H9 (cell line): ENCODE measurements around the gene ZMYND8. TPM values are rescaled to one million over a fixed set of nuclear protein-coding genes. Genes with fewer than 3 reads are reported as not detected.

Experiments used
- DNase-seq: peaks from one replicate; pipeline ENCODE4 v3.0.0-alpha.2; 2017
- H2AFZ ChIP-seq: one replicate; pipeline ENCODE4 v1.6.1; 2013; ENCODE audit warnings: mild to moderate bottlenecking, low read length, control low read depth, moderate library complexity
- H2AK5ac ChIP-seq: 2 replicates; pipeline ENCODE4 v1.6.1; 2013; ENCODE audit warnings: low read length, control low read depth, mixed read lengths; ENCODE audit not compliant: insufficient read length
- H2BK120ac ChIP-seq: one replicate; pipeline ENCODE4 v1.6.1; 2013; ENCODE audit warnings: low read depth, mild to moderate bottlenecking, low read length, control low read depth, inconsistent platforms; ENCODE audit not compliant: poor library complexity, severe bottlenecking
- H2BK12ac ChIP-seq: 2 replicates; pipeline ENCODE4 v1.6.1; 2013; ENCODE audit warnings: low read length, control low read depth, mixed read lengths, low read depth; ENCODE audit not compliant: insufficient read length
- H2BK15ac ChIP-seq: 2 replicates; pipeline ENCODE4 v1.6.1; 2013; ENCODE audit warnings: low read depth, low read length, control low read depth
- H2BK20ac ChIP-seq: one replicate; pipeline ENCODE4 v1.6.1; 2013; ENCODE audit warnings: low read depth, mild to moderate bottlenecking, low read length, control low read depth, inconsistent platforms; ENCODE audit not compliant: poor library complexity, severe bottlenecking
- H2BK5ac ChIP-seq: 2 replicates; pipeline ENCODE4 v1.6.1; 2013; ENCODE audit warnings: low read length, control low read depth, mixed read lengths; ENCODE audit not compliant: insufficient read length
- H3K14ac ChIP-seq: 2 replicates; pipeline ENCODE4 v1.6.1; 2013; ENCODE audit warnings: low read length, control low read depth; ENCODE audit not compliant: insufficient read depth
- H3K18ac ChIP-seq: 2 replicates; pipeline ENCODE4 v1.6.1; 2013; ENCODE audit warnings: low read depth, mild to moderate bottlenecking, mixed read lengths, low read length, control low read depth; ENCODE audit not compliant: insufficient read length
- H3K23ac ChIP-seq: 2 replicates; pipeline ENCODE4 v1.6.1; 2013; ENCODE audit warnings: low read length, control low read depth, mixed read lengths, low read depth; ENCODE audit not compliant: insufficient read length
- H3K23me2 ChIP-seq: 2 replicates; pipeline ENCODE4 v1.6.1; 2013; ENCODE audit warnings: low read depth, mild to moderate bottlenecking, mixed read lengths, low read length, control low read depth; ENCODE audit not compliant: insufficient read length, poor library complexity, severe bottlenecking
- H3K27ac ChIP-seq: 2 replicates; pipeline ENCODE4 v1.5.1; 2013; ENCODE audit warnings: low read length, control low read depth, mixed read lengths, low read depth; ENCODE audit not compliant: insufficient read length
- H3K27me3 ChIP-seq: 2 replicates; pipeline ENCODE4 v1.6.1; 2013; ENCODE audit warnings: low read length, control low read depth, inconsistent platforms; ENCODE audit not compliant: insufficient read depth
- H3K4ac ChIP-seq: 2 replicates; pipeline ENCODE4 v1.6.1; 2013; ENCODE audit warnings: low read depth, mild to moderate bottlenecking, control low read depth, inconsistent platforms, low read length, moderate library complexity
- H3K4me1 ChIP-seq: 2 replicates; pipeline ENCODE4 v1.6.1; 2013; ENCODE audit warnings: low read length, control low read depth, inconsistent platforms; ENCODE audit not compliant: insufficient read depth
- H3K4me2 ChIP-seq: 2 replicates; pipeline ENCODE4 v1.6.1; 2013; ENCODE audit warnings: low read length, control low read depth, mixed read lengths; ENCODE audit not compliant: insufficient read length, insufficient read depth
- H3K56ac ChIP-seq: 2 replicates; pipeline ENCODE4 v1.6.1; 2013; ENCODE audit warnings: low read depth, mild to moderate bottlenecking, mixed read lengths, low read length, control low read depth; ENCODE audit not compliant: insufficient read length
- H3K79me1 ChIP-seq: 2 replicates; pipeline ENCODE4 v1.6.1; 2013; ENCODE audit warnings: low read depth, mild to moderate bottlenecking, moderate library complexity, low read length, control low read depth, inconsistent platforms; ENCODE audit not compliant: insufficient read depth, poor library complexity, severe bottlenecking
- H3K79me2 ChIP-seq: 2 replicates; pipeline ENCODE4 v1.6.1; 2013; ENCODE audit warnings: low read length, control low read depth, inconsistent platforms; ENCODE audit not compliant: insufficient read depth
- H3K9ac ChIP-seq: 2 replicates; pipeline ENCODE4 v1.6.1; 2013; ENCODE audit warnings: low read length, control low read depth, mixed read lengths; ENCODE audit not compliant: insufficient read length; ENCODE audit errors: extremely low read depth
- H3K9me3 ChIP-seq: one replicate; pipeline ENCODE4 v1.6.1; 2013; ENCODE audit warnings: low read depth, low read length, inconsistent platforms; ENCODE audit not compliant: control insufficient read depth
- H3T11ph ChIP-seq: one replicate; pipeline ENCODE4 v1.6.1; 2013; ENCODE audit warnings: mild to moderate bottlenecking, low read length, control low read depth, inconsistent platforms
- H4K20me1 ChIP-seq: one replicate; pipeline ENCODE4 v1.6.1; 2013; ENCODE audit not compliant: control insufficient read depth, insufficient read length, insufficient read depth
- H4K5ac ChIP-seq: 2 replicates; pipeline ENCODE4 v1.6.1; 2013; ENCODE audit warnings: low read depth, mild to moderate bottlenecking, mixed read lengths, low read length, control low read depth; ENCODE audit not compliant: insufficient read length
- H4K8ac ChIP-seq: replicated peaks from 2 replicates; pipeline ENCODE4 v1.6.1; 2013; ENCODE audit warnings: low read length, control low read depth, mixed read lengths, low read depth; ENCODE audit not compliant: insufficient read length
- H4K91ac ChIP-seq: 2 replicates; pipeline ENCODE4 v1.6.1; 2013; ENCODE audit warnings: low read depth, mild to moderate bottlenecking, moderate library complexity, mixed read lengths, low read length, control low read depth; ENCODE audit not compliant: insufficient read length
- H3K27ac Mint-ChIP-seq, 3 experiments: 2 replicates in 2 of 3; 3 replicates in 1 of 3; pipeline ENCODE4 v1.8.0; 2020 to 2021; ENCODE audit warnings: mixed read lengths in 3 of 3, mild to moderate bottlenecking in 1 of 3, moderate library complexity in 1 of 3
- H3K27me3 Mint-ChIP-seq: 2 replicates; pipeline ENCODE4 v1.8.0; 2021; ENCODE audit warnings: low read depth, mild to moderate bottlenecking, moderate library complexity, mixed read lengths
- H3K36me3 Mint-ChIP-seq, 3 experiments: 2 replicates in 2 of 3; 3 replicates in 1 of 3; pipeline ENCODE4 v1.8.0; 2020 to 2021; ENCODE audit warnings: low read depth in 3 of 3, mixed read lengths in 3 of 3; ENCODE audit not compliant: insufficient read depth in 1 of 3
- H3K4me1 Mint-ChIP-seq, 2 experiments: 2 replicates each; pipeline ENCODE4 v1.8.0; 2020; ENCODE audit warnings: mixed read lengths in 2 of 2
- H3K4me3 Mint-ChIP-seq, 2 experiments: 2 replicates in 1 of 2; 3 replicates in 1 of 2; pipeline ENCODE4 v1.8.0; 2020 to 2021; ENCODE audit warnings: mild to moderate bottlenecking in 2 of 2, mixed read lengths in 2 of 2, moderate library complexity in 1 of 2
- H3K9me3 Mint-ChIP-seq, 2 experiments: 2 replicates in 1 of 2; 3 replicates in 1 of 2; pipeline ENCODE4 v1.8.0; 2020; ENCODE audit warnings: mild to moderate bottlenecking in 2 of 2, mixed read lengths in 2 of 2, moderate library complexity in 1 of 2
- CTCF ChIP-seq: fragments of 200-600 bp; sonication (generic); conservative IDR thresholded peaks from 3 replicates; pipeline ENCODE4 v1.8.0; 2021; ENCODE audit warnings: antibody characterized with exemption, mild to moderate bottlenecking
- WGBS: extraction: QIAGEN DNeasy Blood & Tissue Kit; methylation state at CpG from one replicate; pipeline ENCODE4 v1.1.7; 2013; ENCODE audit warnings: missing lambda C conversion rate, low lambda C conversion rate, mixed read lengths; ENCODE audit not compliant: insufficient read length; ENCODE audit errors: extremely low coverage; 5-methylcytosine and 5-hydroxymethylcytosine counted together
- total RNA-seq: library from RNA; stranded (reverse); gene quantifications from 2 replicates; pipeline ENCODE4 v1.2.1, GENCODE V29; 2021

The ZMYND8 gene
- total RNA-seq, 1 experiment from 2014 or later, result 158 TPM

GRCh38 chr20:47204008-47204849 is 152.3 kb downstream of the ZMYND8 start:
- Histone ChIP-seq H3K27me3 (no peaks in the 10 kb centered on the region), H3K14ac (no peak overlapping the region), H2BK20ac (no peak overlapping the region), H2BK12ac (no peak overlapping the region), H4K5ac (no peak overlapping the region), H3K79me2 (no peaks in the 10 kb centered on the region), H2AFZ (no peak overlapping the region), H3K27ac (no peak overlapping the region), H4K20me1 (no peaks in the 10 kb centered on the region), H3K79me1 (no peaks in the 10 kb centered on the region), H2BK120ac (no peak overlapping the region), H3K23me2 (no peaks in the 10 kb centered on the region), H3K23ac (no peak overlapping the region), H3K9me3 (no peaks in the 10 kb centered on the region), H3K4me2 (no peak overlapping the region), H4K8ac (no peak overlapping the region), H2BK5ac (no peak overlapping the region), H3K4ac (no peak overlapping the region), H3K18ac (no peak overlapping the region), H3T11ph (no peak overlapping the region), H2BK15ac (no peak overlapping the region), H2AK5ac (no peak overlapping the region), H3K4me1 (no peaks in the 10 kb centered on the region), H3K56ac (no peak overlapping the region), H4K91ac (no peak overlapping the region), H3K9ac (no peak overlapping the region)
- Mint-ChIP-seq H3K4me3 (no peak overlapping the region), H3K36me3 (peaks cover 0 to 20% (median 0%) of the 10 kb centered on the region in 3 experiments; a peak in 4 of 7 replicates), H3K4me1 (peaks cover 25 to 27% of the 10 kb centered on the region in 2 experiments), H3K9me3 (no peaks in the 10 kb centered on the region), H3K27ac (peak overlapping the region in 1 of 3 experiments; percentile 66; a peak in 2 of 7 replicates), H3K27me3 (peaks cover 1% of the 10 kb centered on the region; the same call in 1 of the 2 replicates)
- no peak for TF ChIP-seq CTCF
- DNase-seq, result no peak
- no CpG with 5 or more reads among the region's 12 CpGs for WGBS
